SK-N-SH (cell line): ENCODE measurements around the gene MSS51.

ENCODE experiments used
- EP300 ChIP-seq, 2 experiments: IDR thresholded peaks; 2 replicates each; pipeline versions ENCODE4 v1.4.0 to v1.6.1; 2012; ENCODE audit warnings: borderline replicate concordance in 1 of 2, low read depth in 1 of 2, low read length in 1 of 2
- GATA2 ChIP-seq: sonication (generic); formaldehyde crosslinking; IDR thresholded peaks from 2 replicates; pipeline ENCODE4 v1.5.0; 2020; ENCODE audit warnings: mild to moderate bottlenecking, missing genetic modification reagents
- MAX ChIP-seq: IDR thresholded peaks from 2 replicates; pipeline ENCODE4 v1.4.0; 2012; ENCODE audit warnings: low read depth
- NFIC ChIP-seq: IDR thresholded peaks from 2 replicates; pipeline ENCODE4 v1.4.0; 2012; ENCODE audit warnings: borderline replicate concordance
- RAD21 ChIP-seq: IDR thresholded peaks from 2 replicates; pipeline ENCODE4 v1.6.1; 2012; ENCODE audit warnings: mild to moderate bottlenecking, low read length
- RCOR1 ChIP-seq: fragments of 150-350 bp; IDR thresholded peaks from 2 replicates; pipeline ENCODE4 v1.6.1; 2017; ENCODE audit warnings: antibody characterized with exemption, low read length
- SMC3 ChIP-seq: IDR thresholded peaks from 2 replicates; pipeline ENCODE4 v1.6.1; 2012; ENCODE audit warnings: low read depth, low read length, improper control_type of control experiment
- TAF1 ChIP-seq: IDR thresholded peaks from 2 replicates; pipeline ENCODE4 v1.6.1; 2012; ENCODE audit warnings: low read depth, mild to moderate bottlenecking, low read length, moderate library complexity, borderline replicate concordance
- TEAD4 ChIP-seq: IDR thresholded peaks from 2 replicates; pipeline ENCODE4 v1.4.0; 2012; ENCODE audit warnings: mild to moderate bottlenecking, borderline replicate concordance; ENCODE audit not compliant: insufficient read depth
- TF ChIP-seq, protein P1 (sequence below): fragments of 200-600 bp; sonication (generic); IDR thresholded peaks from 2 replicates; pipeline ENCODE4 v1.6.1; 2017; ENCODE audit warnings: antibody characterized with exemption, mild to moderate bottlenecking, moderate library complexity
- TF ChIP-seq, protein P2 (sequence below): IDR thresholded peaks from 2 replicates; pipeline ENCODE4 v1.6.1; 2012; ENCODE audit warnings: mild to moderate bottlenecking, low read depth, low read length, moderate library complexity

- TF ChIP-seq EP300 (IDR thresholded peaks at IDR 0.05; ENCODE audit: borderline replicate concordance in 1 of 2, low read depth in 1 of 2, low read length in 1 of 2) (no peak), RAD21 (no peak), NFIC (no peak), RCOR1 (no peak), TAF1 (no peak), TEAD4 (no peak), MAX (no peak), SMC3 (no peak), GATA2 (CRISPR knock-in tag) (no peak)
- TF ChIP-seq, protein P1, sequence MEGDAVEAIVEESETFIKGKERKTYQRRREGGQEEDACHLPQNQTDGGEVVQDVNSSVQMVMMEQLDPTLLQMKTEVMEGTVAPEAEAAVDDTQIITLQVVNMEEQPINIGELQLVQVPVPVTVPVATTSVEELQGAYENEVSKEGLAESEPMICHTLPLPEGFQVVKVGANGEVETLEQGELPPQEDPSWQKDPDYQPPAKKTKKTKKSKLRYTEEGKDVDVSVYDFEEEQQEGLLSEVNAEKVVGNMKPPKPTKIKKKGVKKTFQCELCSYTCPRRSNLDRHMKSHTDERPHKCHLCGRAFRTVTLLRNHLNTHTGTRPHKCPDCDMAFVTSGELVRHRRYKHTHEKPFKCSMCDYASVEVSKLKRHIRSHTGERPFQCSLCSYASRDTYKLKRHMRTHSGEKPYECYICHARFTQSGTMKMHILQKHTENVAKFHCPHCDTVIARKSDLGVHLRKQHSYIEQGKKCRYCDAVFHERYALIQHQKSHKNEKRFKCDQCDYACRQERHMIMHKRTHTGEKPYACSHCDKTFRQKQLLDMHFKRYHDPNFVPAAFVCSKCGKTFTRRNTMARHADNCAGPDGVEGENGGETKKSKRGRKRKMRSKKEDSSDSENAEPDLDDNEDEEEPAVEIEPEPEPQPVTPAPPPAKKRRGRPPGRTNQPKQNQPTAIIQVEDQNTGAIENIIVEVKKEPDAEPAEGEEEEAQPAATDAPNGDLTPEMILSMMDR, result no peak
- TF ChIP-seq, protein P2, sequence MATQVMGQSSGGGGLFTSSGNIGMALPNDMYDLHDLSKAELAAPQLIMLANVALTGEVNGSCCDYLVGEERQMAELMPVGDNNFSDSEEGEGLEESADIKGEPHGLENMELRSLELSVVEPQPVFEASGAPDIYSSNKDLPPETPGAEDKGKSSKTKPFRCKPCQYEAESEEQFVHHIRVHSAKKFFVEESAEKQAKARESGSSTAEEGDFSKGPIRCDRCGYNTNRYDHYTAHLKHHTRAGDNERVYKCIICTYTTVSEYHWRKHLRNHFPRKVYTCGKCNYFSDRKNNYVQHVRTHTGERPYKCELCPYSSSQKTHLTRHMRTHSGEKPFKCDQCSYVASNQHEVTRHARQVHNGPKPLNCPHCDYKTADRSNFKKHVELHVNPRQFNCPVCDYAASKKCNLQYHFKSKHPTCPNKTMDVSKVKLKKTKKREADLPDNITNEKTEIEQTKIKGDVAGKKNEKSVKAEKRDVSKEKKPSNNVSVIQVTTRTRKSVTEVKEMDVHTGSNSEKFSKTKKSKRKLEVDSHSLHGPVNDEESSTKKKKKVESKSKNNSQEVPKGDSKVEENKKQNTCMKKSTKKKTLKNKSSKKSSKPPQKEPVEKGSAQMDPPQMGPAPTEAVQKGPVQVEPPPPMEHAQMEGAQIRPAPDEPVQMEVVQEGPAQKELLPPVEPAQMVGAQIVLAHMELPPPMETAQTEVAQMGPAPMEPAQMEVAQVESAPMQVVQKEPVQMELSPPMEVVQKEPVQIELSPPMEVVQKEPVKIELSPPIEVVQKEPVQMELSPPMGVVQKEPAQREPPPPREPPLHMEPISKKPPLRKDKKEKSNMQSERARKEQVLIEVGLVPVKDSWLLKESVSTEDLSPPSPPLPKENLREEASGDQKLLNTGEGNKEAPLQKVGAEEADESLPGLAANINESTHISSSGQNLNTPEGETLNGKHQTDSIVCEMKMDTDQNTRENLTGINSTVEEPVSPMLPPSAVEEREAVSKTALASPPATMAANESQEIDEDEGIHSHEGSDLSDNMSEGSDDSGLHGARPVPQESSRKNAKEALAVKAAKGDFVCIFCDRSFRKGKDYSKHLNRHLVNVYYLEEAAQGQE, result no peak
Observed at GRCh38 chr10:73405556-73405955, 27.8 kb downstream of the MSS51 start.
